ENCODE measurements around the gene GPR155. TPM values are rescaled to one million over a fixed set of nuclear protein-coding genes. Genes with fewer than 3 reads are reported as not detected.
"Not testable (repeated sequence)": the region's sequence is repeated elsewhere in the genome, so short reads cannot be mapped to it uniquely, and the experiment has no call there.

Gene GPR155
- total and polyA plus RNA-seq, 4 donors, result 15.4 to 53.8 (median 23.2) TPM

- no CpG with 5 or more reads among the region's 1 CpG for WGBS (ENCODE audit: insufficient coverage)
- H3K27ac ChIP-seq (ENCODE audit: low read depth, low read length), result no peak overlapping the region
- H3K27me3 ChIP-seq (ENCODE audit: control insufficient read depth, insufficient read depth, low read length), result no peaks in the 10 kb centered on the region
- no peaks in the 10 kb centered on the region for H3K4me1 ChIP-seq (ENCODE audit: control insufficient read depth, insufficient read depth, low read length)
- H3K4me3 ChIP-seq (ENCODE audit: low read depth, low read length), result no peak overlapping the region
- DNase-seq (ENCODE audit: low read depth in 4 of 6, low spot score in 6 of 6), result no peak
- peaks cover 9% of the 10 kb centered on the region for H3K36me3 ChIP-seq (ENCODE audit: control insufficient read depth, insufficient read depth, low read length)
- H3K9me3 ChIP-seq (ENCODE audit: control insufficient read depth, insufficient read depth, low read length), result no peaks in the 10 kb centered on the region
Observed at GRCh38 chr2:174428214-174428613, 58.6 kb downstream of the GPR155 start.

- no peak overlapping the region for H3K27ac ChIP-seq (ENCODE audit: low read depth, low read length)
- no peak for DNase-seq (ENCODE audit: low read depth in 4 of 6, low spot score in 6 of 6)
- no peaks in the 10 kb centered on the region for H3K4me1 ChIP-seq (ENCODE audit: control insufficient read depth, insufficient read depth, low read length)
- peaks cover 6% of the 10 kb centered on the region for H3K36me3 ChIP-seq (ENCODE audit: control insufficient read depth, insufficient read depth, low read length)
- H3K27me3 ChIP-seq (ENCODE audit: control insufficient read depth, insufficient read depth, low read length), result no peaks in the 10 kb centered on the region
- no peak overlapping the region for H3K4me3 ChIP-seq (ENCODE audit: low read depth, low read length)
- no peaks in the 10 kb centered on the region for H3K9me3 ChIP-seq (ENCODE audit: control insufficient read depth, insufficient read depth, low read length)
Observed at GRCh38 chr2:174412256-174412655, 74.6 kb downstream of the GPR155 start.

GRCh38 chr2:174410039-174410438 is 76.8 kb downstream of the GPR155 start:
- H3K4me3 ChIP-seq (ENCODE audit: low read depth, low read length); H3K36me3 ChIP-seq (ENCODE audit: control insufficient read depth, insufficient read depth, low read length); H3K9me3 ChIP-seq (ENCODE audit: control insufficient read depth, insufficient read depth, low read length); H3K4me1 ChIP-seq (ENCODE audit: control insufficient read depth, insufficient read depth, low read length); H3K27me3 ChIP-seq (ENCODE audit: control insufficient read depth, insufficient read depth, low read length); H3K27ac ChIP-seq (ENCODE audit: low read depth, low read length); DNase-seq (ENCODE audit: low read depth in 4 of 6, low spot score in 6 of 6): not testable (repeated sequence)
- no CpG with 5 or more reads among the region's 31 CpGs for WGBS (ENCODE audit: insufficient coverage)

- H3K27ac ChIP-seq (ENCODE audit: low read depth, low read length), result no peak overlapping the region
- no peak for DNase-seq (ENCODE audit: low read depth in 4 of 6, low spot score in 6 of 6)
- H3K27me3 ChIP-seq (ENCODE audit: control insufficient read depth, insufficient read depth, low read length), result no peaks in the 10 kb centered on the region
- H3K9me3 ChIP-seq (ENCODE audit: control insufficient read depth, insufficient read depth, low read length), result no peaks in the 10 kb centered on the region
- no peak overlapping the region for H3K4me3 ChIP-seq (ENCODE audit: low read depth, low read length)
- peaks cover 4% of the 10 kb centered on the region for H3K36me3 ChIP-seq (ENCODE audit: control insufficient read depth, insufficient read depth, low read length)
- no peaks in the 10 kb centered on the region for H3K4me1 ChIP-seq (ENCODE audit: control insufficient read depth, insufficient read depth, low read length)
Observed at GRCh38 chr2:174403628-174404027, 83.2 kb downstream of the GPR155 start.

GRCh38 chr2:174400853-174401252 is 86.0 kb downstream of the GPR155 start:
- H3K4me3 ChIP-seq (ENCODE audit: low read depth, low read length), result no peak overlapping the region
- no peak overlapping the region for H3K27ac ChIP-seq (ENCODE audit: low read depth, low read length)
- peaks cover 6% of the 10 kb centered on the region for H3K4me1 ChIP-seq (ENCODE audit: control insufficient read depth, insufficient read depth, low read length)
- peaks cover 4% of the 10 kb centered on the region for H3K36me3 ChIP-seq (ENCODE audit: control insufficient read depth, insufficient read depth, low read length)
- no peaks in the 10 kb centered on the region for H3K27me3 ChIP-seq (ENCODE audit: control insufficient read depth, insufficient read depth, low read length)
- H3K9me3 ChIP-seq (ENCODE audit: control insufficient read depth, insufficient read depth, low read length), result no peaks in the 10 kb centered on the region
- DNase-seq (ENCODE audit: low read depth in 4 of 6, low spot score in 6 of 6), result no peak

GRCh38 chr2:174399171-174399570 is 87.7 kb downstream of the GPR155 start:
- no peak overlapping the region for H3K27ac ChIP-seq (ENCODE audit: low read depth, low read length)
- no CpG with 5 or more reads among the region's 1 CpG for WGBS (ENCODE audit: insufficient coverage)
- H3K27me3 ChIP-seq (ENCODE audit: control insufficient read depth, insufficient read depth, low read length), result no peaks in the 10 kb centered on the region
- no peak overlapping the region for H3K4me3 ChIP-seq (ENCODE audit: low read depth, low read length)
- no peak for DNase-seq (ENCODE audit: low read depth in 4 of 6, low spot score in 6 of 6)
- peaks cover 6% of the 10 kb centered on the region for H3K4me1 ChIP-seq (ENCODE audit: control insufficient read depth, insufficient read depth, low read length)
- H3K9me3 ChIP-seq (ENCODE audit: control insufficient read depth, insufficient read depth, low read length), result no peaks in the 10 kb centered on the region
- peaks cover 4% of the 10 kb centered on the region for H3K36me3 ChIP-seq (ENCODE audit: control insufficient read depth, insufficient read depth, low read length)

GRCh38 chr2:174397773-174398172 is 89.1 kb downstream of the GPR155 start:
- DNase-seq (ENCODE audit: low read depth in 4 of 6, low spot score in 6 of 6), result no peak
- no CpG with 5 or more reads among the region's 3 CpGs for WGBS (ENCODE audit: insufficient coverage)
- Histone ChIP-seq H3K4me1 (ENCODE audit: control insufficient read depth, insufficient read depth, low read length) (peaks cover 6% of the 10 kb centered on the region), H3K27me3 (ENCODE audit: control insufficient read depth, insufficient read depth, low read length) (no peaks in the 10 kb centered on the region), H3K4me3 (ENCODE audit: low read depth, low read length) (no peak overlapping the region), H3K9me3 (ENCODE audit: control insufficient read depth, insufficient read depth, low read length) (no peaks in the 10 kb centered on the region), H3K27ac (ENCODE audit: low read depth, low read length) (no peak overlapping the region), H3K36me3 (ENCODE audit: control insufficient read depth, insufficient read depth, low read length) (peaks cover 4% of the 10 kb centered on the region)

- DNase-seq (ENCODE audit: low read depth in 4 of 6, low spot score in 6 of 6), result peak in 1 of 6 donors; percentile 26
- Histone ChIP-seq H3K9me3 (ENCODE audit: control insufficient read depth, insufficient read depth, low read length) (no peaks in the 10 kb centered on the region), H3K27me3 (ENCODE audit: control insufficient read depth, insufficient read depth, low read length) (no peaks in the 10 kb centered on the region), H3K4me1 (ENCODE audit: control insufficient read depth, insufficient read depth, low read length) (peaks cover 6% of the 10 kb centered on the region), H3K36me3 (ENCODE audit: control insufficient read depth, insufficient read depth, low read length) (no peaks in the 10 kb centered on the region), H3K4me3 (ENCODE audit: low read depth, low read length) (peak overlapping the region; percentile 76), H3K27ac (ENCODE audit: low read depth, low read length) (peak overlapping the region; percentile 90)
- 14% methylated on average over 24 of the region's 27 CpGs for WGBS (ENCODE audit: insufficient coverage)
Observed at GRCh38 chr2:174395969-174396630, 90.7 kb downstream of the GPR155 start.

- under 1% methylated on average over 29 of the region's 35 CpGs for WGBS (ENCODE audit: insufficient coverage)
Observed at GRCh38 chr2:174395284-174395968, 91.4 kb downstream of the GPR155 start, which contains the start of gene SCRN3. Gene SCRN3, plus strand, starts transcription at chr2:174395730. Its CDS starts 2,554 bp downstream, at chr2:174398284.

GRCh38 chr2:174392706-174393105 is 94.1 kb downstream of the GPR155 start:
- no peak overlapping the region for H3K4me3 ChIP-seq (ENCODE audit: low read depth, low read length)
- DNase-seq (ENCODE audit: low read depth in 4 of 6, low spot score in 6 of 6), result no peak
- no peaks in the 10 kb centered on the region for H3K9me3 ChIP-seq (ENCODE audit: control insufficient read depth, insufficient read depth, low read length)
- H3K36me3 ChIP-seq (ENCODE audit: control insufficient read depth, insufficient read depth, low read length), result peaks cover 5% of the 10 kb centered on the region
- H3K27ac ChIP-seq (ENCODE audit: low read depth, low read length), result no peak overlapping the region
- no peaks in the 10 kb centered on the region for H3K27me3 ChIP-seq (ENCODE audit: control insufficient read depth, insufficient read depth, low read length)
- peaks cover 6% of the 10 kb centered on the region for H3K4me1 ChIP-seq (ENCODE audit: control insufficient read depth, insufficient read depth, low read length)

More at GRCh38 chr2:174395284-174395968, 91.4 kb downstream of the GPR155 start, which contains the start of gene SCRN3:
- H3K9me3 ChIP-seq (ENCODE audit: control insufficient read depth, insufficient read depth, low read length), result no peaks in the 10 kb centered on the region
- no peaks in the 10 kb centered on the region for H3K36me3 ChIP-seq (ENCODE audit: control insufficient read depth, insufficient read depth, low read length)
- H3K27ac ChIP-seq (ENCODE audit: low read depth, low read length), result peak within 1 kb of the TSS; percentile 90
- H3K4me3 ChIP-seq (ENCODE audit: low read depth, low read length), result peak within 1 kb of the TSS; percentile 76
- DNase-seq (ENCODE audit: low read depth in 4 of 6, low spot score in 6 of 6), result peak; percentile 70 to 97 (median 84)
- no peaks in the 10 kb centered on the region for H3K27me3 ChIP-seq (ENCODE audit: control insufficient read depth, insufficient read depth, low read length)
- H3K4me1 ChIP-seq (ENCODE audit: control insufficient read depth, insufficient read depth, low read length), result peaks cover 6% of the 10 kb centered on the region

Data from spinal cord (tissue), 10 donors.